ENCODE results near the gene CSTF1.
A peak's percentile ranks its signal among the peaks of the same experiment; 100 is the strongest.

Gene CSTF1

DNA sequence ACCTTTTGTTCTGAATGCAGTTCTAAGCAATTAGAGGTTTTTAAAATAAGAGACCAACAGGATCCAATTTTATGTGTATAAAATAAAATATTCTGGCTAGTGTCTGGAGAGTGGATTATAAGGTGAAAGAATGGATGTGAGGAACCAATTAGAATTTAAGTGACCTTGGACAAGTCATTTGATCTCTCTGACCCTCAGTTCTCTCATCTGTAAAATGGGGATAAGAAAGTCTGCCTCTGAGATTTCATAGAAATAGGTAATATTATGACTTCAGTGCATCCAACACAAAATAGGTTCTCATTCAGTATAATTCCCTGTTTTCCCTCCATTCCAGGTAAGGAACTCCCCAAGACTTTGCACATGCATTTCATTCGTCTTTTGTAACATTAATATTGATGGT lies 38.5 kb downstream of the CSTF1 start:
- no peak for DNase-seq

DNA sequence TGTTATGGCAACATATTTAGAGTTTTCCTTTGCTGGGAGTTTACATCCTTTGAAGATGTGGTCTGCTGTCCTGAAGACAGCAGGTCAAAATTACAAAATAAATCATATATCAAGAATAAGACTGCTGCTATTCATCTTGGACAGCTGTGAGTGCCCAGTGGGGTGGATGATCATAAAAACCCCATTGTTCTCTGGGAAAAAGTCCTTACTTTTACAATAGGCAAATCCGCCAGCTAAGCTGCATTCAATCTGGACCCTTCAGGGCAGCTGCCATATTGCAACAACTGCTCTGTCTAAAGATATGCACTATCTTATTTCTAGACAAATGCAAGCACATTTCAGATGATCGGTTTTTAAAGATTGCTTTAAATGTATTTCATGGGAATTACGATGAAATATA lies 39.0 kb downstream of the CSTF1 start:
- DNase-seq, result no peak

DNA sequence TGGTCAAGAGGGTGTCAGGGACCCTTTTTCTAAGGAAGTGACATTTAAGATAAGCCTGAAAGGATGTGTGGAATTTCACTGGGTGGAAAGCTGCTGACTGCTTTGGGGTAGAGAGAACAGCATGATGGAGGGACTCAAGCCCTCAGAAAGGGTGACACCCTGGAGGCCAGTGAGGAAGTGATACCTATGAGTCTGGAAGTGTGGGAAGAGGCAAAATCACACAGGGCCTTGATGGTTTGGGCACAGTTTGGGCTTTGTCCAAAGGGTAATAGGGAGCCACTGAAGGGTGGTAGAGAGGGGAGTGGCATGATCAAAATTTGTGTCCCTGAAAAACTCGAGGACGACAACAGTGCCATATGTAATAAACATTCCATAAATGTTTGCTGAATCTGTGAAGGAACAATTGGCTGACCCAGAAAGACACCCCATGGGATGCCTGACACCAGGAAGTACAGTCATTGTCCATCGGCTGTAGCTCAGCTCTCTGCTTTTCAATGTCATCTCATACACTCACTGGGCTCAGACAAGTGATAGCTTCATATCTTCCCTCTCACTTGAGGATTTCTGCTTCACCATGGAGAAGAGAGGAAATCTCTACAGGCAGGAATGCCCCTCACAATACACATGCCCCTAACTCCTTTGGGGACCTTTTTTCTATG lies 40.9 kb downstream of the CSTF1 start:
- no peak for DNase-seq

DNA sequence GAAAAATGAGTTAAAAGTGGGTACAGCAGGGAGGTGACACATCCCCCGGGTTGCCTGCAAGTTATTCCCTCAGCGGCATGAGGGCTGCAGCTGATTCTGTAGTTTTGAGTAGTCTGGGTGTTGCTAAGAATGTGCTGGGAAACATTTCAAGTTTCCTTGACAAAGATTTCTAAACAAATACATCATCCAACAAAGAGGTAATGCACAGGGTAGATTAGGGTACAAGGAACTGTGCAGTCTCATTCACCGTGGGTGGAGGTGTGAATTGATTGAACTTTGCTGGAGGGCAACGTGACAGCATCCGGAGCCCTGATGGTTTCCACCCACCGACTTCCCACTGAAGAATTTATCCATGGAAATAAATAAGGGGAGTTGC lies 41.4 kb downstream of the CSTF1 start:
- no peak for DNase-seq

DNA sequence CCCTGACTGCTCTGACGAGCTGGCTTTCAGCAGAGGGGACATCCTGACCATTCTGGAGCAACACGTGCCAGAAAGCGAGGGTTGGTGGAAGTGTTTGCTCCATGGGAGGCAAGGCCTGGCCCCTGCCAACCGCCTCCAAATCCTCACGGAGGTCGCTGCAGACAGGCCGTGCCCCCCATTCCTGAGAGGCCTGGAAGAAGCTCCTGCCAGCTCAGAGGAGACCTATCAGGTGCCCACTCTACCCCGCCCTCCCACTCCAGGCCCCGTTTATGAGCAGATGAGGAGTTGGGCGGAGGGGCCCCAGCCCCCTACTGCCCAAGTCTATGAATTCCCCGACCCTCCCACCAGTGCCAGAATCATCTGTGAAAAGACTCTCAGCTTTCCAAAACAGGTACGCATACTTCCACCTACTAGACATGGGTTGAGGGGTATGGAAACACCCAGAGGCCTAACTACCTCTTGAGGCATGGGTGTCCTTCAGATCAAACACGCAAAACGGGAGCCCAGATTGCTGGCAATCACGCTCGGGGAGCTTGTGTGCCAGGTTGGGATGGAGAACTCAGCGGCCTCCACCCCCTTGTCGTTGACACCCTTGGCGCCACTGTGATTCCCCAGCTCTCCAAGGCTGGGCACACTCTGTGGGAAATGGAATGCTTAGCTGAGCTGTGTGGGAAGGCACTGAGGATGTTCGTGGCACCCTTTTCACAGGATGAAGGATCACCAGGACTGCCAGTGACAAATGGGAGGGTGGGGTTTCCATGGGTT lies 44.9 kb downstream of the CSTF1 start:
- no peak for DNase-seq

DNA sequence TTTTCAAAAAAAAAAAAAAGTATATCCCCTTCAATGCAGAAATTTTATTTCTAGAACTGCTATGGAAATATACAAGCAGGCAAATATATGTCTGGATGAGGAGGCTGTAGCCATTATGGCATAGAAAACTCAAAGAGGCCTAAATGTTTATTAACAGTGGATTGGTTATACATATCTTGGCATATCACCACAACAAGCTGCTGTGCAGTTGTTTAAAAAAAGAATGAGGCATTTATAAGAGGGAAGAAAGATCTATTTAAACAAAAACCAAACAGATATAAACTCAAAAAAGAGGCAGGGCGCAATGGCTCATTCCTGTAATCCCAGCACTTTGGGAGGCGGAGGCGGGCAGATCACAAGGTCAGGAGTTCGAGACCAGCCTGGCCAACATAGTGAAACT lies 45.8 kb downstream of the CSTF1 start:
- no peak for DNase-seq

DNA sequence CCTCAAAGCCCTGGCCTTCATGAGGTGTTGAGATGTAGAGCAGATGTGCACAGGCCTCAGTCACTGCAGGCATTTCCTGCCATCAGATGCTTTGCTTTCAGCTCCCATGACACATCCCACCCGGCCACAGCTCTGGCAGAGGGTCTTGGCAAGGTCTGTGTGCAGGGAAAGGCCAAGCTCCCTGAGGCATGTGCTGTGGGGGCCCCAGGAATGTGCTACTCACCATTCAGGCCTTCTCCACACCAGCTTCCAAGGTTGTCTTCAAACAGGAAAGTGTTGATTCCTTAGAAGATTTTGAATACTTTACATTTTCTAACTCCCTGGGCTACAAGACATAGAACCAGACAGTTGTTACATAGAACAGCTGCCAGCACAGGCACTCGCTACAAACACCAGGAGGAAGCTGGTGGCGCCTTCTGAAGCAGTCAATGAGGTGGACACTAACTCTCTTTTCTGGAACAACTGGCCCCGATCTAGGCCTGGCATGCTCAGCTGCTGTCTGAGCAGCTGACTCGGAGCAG lies 47.4 kb downstream of the CSTF1 start:
- DNase-seq, result no peak

DNA sequence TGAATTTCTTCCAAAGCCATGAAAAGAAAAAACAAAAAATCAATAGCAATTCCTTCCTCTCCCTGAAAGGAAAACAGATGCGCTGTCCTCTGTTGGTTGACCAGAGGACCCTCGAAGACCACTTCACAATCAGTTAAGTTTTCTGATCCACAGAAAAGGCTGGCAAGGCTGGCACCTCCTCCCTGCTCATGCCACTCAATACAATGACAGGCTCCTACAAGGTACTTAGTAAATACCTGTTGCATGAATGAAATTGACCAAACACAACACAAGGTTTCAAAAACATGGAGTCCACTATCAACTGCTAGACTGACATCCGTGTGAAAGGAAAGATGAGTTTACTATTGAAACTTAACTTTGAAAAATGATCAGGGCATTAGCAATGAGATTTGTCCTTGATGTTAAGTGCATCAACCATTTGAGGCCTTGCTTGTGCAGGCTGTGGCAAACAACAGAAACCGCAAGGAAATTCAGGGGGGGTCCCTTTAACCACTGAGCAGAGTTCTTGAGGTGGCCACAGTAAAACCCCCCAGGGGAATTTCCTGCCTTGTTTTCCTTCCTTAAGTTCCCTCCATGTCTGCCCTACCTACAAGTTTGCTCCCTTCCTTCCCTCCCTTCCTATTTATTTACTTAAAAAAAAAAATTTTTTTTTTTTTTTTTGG lies 48.0 kb downstream of the CSTF1 start:
- peak; percentile 45 for DNase-seq

DNA sequence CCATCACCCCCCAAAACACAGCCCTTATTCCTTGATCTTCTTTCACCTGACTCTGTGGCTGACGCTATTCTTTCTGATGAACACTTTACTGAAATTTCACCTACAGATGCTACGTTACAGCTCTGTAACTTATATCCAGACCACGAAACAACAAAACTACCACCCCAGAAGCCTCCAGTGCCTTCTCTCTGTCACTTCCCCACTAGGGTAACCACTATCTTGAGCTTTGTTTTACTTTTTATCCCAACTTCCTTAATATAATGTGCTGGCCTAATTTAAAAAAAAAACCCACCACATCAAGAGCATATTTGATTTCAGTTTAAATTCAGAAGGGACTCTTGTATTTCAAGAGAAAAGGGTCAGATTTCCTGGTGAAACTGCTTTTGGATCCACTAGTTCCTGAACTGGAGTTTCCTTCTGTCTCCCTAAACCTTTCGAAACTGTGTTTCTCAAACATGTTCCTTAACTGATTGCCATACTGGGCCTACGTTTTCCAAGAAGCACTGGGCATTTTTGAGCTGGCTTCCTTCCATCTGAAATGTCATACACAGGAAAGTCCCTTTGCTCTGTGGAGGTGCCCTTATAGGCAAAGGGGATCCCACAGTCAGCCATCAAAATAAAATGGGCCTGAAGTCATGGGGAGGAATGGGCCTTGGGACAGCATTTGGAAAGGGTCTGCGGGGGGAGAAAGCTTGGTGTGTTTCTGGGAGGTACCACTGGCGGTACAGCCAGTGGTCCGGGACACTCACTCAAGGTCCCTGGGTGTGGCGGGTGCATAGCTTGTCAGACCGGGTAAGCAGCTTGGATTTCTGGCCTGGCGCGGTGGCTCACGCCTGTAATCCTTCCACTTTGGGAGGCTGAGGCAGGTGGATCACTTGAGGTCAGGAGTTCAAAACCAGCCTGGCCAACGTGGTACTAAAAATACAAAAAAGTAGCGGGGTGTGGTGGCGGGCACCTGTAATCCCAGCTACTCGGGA lies 50.2 kb downstream of the CSTF1 start:
- no peak for DNase-seq

DNA sequence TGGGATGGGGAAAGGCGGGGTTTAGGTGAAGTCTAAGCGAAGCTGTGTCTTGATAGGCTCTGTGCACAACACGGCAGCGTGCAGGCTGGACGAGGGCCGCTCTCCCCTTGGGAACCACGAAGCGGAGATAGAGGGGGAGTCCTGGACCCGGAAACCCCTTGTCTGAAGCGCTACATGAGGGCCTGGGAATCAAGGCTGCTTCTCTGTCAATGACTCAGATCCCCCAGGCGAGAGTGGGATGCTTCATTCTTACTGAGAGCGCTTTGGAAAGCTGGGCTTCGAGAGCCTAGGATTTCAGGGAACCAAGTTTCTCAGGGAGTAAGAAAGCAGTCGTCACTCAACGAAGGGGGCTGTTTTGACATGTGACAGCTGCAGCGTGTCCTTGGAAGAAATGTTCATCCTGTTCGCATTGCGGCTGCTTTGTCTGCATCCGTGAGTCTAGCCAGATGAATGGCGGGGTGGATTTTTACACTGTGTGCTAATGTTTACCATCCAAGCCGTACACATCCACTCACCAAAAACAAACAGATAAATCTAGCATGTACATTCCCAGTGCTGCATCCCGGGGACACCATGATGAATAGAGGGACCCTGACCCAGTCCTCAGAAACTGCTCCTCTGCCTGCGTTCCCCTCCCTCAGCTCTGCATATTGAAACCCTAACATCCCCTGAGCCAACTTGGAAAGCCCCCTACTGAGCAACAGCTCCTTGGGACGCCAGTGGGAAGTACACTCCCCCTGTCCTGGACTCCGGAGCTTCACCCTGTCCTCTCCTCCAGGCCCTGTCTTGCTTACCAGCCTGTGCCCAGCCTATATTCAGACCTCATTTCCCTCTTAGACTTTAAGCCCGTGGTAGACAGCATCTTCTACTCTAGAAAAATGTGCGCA lies 51.5 kb downstream of the CSTF1 start:
- DNase-seq, result no peak

DNA sequence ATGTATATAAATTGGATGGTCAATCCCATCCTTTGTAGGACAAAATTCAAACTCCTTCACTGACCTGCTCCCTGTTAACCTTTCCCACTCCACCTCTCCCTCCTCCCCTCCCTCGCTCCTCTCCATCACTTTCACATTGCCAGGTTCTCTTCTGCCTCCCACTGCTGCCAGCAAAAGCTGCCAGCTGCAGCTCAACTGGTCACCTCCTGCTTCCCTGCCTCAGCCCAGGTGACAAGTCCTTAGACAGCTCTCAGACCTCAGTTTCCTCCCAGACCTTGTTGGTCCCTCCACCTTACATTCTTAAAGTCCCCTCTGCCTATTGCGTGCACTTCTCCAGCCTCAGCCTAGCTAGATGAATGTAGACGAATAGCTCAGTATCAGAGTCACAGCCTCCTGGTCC lies 52.7 kb downstream of the CSTF1 start:
- no peak for DNase-seq

DNA sequence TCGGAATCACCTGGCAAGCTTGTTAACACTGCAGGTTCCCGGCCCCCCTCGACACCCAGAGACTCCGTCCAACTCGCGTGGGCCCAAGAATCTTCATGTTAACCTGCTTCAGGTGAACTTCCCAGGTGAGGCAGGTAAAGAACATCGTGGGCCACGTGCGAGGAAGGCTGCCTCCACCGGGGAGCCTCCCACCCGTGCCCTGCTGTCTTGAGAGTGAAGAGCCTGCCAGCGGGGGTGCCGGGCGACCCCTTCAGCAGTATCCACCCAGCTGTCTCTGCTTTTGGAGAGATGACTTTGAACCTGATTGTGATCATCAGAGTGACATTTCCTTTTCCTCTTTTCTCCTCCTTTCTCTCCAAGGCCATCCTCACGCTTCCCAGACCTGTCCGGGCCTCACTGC lies 53.1 kb downstream of the CSTF1 start:
- DNase-seq, result no peak

DNA sequence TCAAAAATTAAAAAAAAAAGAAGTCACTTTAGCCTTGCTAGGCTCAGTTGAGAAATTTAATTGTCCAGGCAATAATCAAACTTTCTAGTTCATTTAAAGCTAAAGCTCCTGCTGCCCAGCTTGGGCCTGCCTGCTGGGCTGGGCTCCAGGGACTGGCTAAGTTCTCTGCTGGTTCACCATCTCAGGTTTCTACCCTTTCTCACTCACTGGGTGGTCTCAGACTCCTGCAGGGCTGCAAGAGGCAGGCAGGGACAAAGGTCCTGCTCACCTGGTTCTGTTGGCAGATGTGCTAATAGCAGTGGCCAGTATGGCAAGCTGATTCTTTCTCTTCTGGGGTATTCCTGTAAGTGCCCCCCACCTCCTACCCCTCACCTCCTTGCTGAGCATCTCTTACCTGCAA lies 54.8 kb downstream of the CSTF1 start:
- no peak for DNase-seq

DNA sequence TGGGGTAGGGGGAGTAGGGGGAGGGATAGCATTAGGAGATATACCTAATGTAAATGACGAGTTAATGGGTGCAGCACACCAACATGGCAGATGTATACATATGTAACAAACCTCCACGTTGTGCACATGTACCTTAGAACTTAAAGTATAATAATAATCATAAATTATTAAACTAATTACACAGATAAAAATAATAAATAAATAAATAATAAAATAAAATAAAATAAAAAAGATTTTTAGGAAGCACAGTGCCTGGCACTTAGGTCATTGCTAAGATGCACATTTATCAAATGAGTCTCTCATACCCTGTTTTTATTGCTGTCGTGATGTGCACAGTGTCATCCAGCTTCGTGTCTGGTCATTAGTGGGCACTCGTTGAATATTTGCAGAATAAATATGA lies 57.0 kb downstream of the CSTF1 start:
- no peak for DNase-seq

DNA sequence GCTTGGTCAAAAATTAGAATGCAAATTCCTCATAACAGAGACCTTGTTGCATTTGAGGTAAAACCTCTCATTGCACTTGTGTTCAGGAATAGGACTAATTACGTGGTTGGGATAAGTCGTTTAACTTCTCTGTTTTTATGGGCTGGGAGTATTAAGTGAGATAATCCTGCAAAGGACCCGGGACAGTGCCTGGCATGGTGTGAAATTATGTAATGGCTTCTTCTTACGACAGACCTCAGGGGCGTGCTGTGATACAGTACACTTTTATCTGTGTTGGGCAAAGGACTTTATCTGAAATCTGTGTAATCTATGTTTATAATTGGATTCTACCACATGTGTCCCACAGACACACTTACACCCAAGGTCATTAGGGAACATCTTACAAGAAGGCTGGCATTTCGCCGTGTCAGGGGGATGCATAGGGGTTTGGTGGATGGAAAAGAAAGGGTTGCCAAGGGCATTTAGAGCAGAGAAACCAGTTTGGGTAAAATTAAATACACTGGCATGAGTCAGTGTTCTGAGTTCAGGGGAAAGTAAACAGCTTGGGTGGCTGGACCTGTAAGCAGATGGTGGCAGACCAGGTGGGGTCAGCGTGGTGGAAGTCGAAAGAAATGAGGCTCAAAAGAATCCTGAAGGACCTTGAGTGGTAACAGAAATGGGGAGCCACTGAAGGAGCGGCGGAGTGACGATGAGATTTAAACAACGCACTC lies 58.8 kb downstream of the CSTF1 start:
- no peak for DNase-seq

DNA sequence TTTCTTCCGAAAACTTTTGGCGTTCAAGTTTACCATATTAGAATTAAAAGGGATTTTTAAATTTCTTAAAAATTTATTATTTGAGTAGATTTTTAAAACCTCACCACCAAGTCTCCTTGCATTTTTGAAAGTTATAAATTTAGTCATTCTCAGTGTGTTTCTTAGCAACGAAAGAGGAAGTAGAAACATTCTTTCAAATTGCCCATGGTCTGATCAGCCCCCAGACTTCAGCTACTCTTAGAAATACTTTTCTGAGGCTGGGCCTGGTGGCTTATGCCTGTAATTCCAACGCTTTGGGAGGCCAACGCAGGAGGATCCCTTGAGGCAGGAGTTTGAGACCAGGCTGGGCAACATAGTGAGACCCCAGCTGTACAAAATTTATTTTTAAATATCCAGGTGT lies 60.9 kb downstream of the CSTF1 start:
- DNase-seq, result no peak

DNA sequence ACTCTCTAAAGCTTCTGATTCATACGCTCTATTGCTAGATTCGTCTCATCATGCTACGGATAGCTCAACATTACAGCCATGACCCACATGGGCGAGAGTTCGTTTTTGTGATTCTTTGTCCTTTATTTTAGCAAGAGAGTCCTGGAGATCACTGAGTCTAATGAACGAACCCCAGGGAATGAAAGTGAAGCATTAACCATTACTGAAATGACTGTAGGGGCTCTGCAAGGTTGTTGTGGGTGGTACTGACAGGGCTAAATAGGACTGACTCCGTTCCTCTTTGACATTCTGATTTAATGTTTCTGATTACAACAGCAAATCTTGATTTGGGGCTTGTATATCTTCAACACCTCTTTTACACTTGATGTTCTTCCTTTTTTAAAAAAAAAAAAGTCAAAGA lies 62.3 kb downstream of the CSTF1 start:
- no peak for DNase-seq
